Activated naive CD4-positive, alpha-beta T cell treated with anti-CD3 and anti-CD28 coated beads, Interleukin-2, amount 10 ng/mL, durations not matched to agents 5 hours and 36 hours (primary cell): Measurements from ENCODE around the gene POLG2. TPM values are rescaled to one million over a fixed set of nuclear protein-coding genes. Genes with fewer than 3 reads are reported as not detected.

Experiments used
- microRNA-seq: library from miRNA; unstranded; fragments of <30 nt; microRNA quantifications from one replicate; pipeline ENCODE4 v1.2.0, GENCODE V29; 2022; ENCODE audit warnings: borderline microRNAs expressed, borderline replicate concordance
- total RNA-seq, 2 experiments: library from RNA; stranded (reverse); gene quantifications; one replicate each; pipeline ENCODE4 v1.2.3, GENCODE V29; 2021

POLG2 gene
- 10 to 100 TPM; 31.0 to 32.3 TPM for total RNA-seq

DNA sequence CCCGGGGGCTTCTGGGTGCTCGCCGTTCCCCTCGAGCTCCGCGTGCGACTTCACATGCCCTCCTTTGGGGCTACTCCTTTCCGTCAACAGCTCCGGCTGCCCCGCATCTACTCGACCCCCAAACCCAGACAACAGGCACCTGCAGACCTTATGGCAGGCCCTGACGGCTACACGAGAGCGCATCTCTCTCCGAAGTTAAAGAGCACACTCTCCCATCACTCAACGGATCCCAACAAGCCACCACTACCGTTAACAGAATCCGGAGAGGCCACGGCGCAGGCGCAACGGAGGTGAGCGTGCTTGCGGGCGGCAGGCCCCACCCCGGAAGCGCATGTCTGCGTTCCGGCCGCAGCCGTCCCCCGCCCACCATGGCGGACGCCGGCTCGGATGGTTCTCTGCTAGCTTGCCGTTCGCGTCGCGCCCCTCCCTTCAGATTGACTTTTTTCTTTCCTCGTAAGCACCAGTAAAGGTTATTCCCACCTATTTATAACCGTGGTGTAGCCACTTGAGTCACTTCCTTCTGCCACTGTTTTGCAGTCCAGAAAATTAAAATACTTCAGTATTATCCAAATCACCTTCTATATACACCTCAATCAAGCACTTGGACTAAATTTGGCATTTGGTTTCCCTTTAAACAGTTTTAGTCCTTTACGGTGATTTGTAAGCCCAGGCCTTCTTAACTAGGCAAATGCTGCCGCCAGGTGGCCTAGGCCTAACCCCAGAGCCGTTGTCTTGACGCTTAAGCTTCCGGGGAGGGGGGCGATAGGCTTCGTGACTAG lies at the start of gene POLG2:
Gene POLG2 (minus strand): TSS at position 269 of the 779 bp plus-strand sequence. CDS start 86 bp downstream, at position 183.

DNA sequence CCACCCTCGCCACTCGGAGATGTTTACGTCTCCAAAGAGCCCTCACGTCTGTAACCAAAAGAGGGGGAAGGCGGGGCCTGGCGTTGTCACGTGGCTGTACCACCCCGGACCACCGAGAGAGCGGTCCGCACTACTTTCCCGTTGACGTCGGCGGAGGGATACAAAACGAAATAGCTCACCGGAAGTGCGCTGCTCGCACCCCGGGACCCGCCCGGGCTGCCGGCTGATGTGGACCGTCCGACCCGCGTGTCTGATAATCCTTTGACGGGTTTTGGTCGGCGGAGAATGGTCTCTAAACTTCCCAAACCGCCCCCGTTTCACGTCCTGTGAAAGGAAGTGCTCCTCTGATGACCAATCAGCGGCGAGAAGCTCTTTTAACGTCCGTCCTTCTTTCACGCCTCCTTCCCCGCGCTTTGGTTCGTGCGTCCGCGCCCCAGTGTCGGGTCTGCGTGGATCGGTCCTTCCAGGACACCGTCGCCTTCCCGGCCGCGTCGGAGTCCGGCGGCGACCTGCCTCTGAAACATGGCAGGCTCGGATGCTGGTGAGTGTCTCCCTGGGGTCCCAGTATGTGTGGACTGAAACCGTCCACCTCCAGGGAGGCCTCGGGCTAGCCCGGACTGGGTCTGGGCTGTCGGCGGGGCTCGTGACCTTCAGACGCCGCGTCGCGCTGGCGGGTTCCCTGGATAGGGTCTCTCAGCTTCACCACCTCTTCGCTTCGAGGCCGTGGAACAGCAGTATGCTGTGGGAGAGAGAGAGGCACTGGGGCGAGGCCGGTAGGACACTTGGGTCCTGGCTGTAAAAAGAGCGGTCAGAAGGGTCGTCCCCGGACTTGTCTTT lies 9.9 kb upstream of the POLG2 start, which contains the start of gene CEP95:
Gene CEP95 (plus strand): TSS at position 402 of the 837 bp plus-strand sequence. CDS start 121 bp downstream, at position 523.

DNA sequence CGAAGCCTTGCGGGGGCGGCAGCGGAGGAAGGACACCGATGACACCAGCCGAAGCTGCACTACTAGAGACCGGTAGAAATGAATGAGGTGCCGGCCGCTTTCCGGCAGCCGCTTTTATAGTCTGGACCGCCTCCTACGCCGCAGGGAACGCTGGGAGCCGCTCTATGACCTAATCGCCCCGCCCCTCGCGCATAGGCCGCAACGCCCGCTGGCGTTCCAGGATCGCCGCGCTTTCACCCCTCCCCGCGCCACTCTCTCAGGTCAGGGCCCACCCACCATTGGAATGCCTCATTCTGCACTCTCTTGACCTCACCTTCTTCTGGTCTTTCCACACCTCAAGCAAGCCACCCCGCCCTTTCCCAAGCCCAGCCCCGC lies 9.3 kb upstream of the POLG2 start, which contains the start of gene DDX5:
Gene DDX5 (minus strand): TSS at position 89 of the 375 bp plus-strand sequence. CDS start 170 bp downstream, outside the sequence.

DNA sequence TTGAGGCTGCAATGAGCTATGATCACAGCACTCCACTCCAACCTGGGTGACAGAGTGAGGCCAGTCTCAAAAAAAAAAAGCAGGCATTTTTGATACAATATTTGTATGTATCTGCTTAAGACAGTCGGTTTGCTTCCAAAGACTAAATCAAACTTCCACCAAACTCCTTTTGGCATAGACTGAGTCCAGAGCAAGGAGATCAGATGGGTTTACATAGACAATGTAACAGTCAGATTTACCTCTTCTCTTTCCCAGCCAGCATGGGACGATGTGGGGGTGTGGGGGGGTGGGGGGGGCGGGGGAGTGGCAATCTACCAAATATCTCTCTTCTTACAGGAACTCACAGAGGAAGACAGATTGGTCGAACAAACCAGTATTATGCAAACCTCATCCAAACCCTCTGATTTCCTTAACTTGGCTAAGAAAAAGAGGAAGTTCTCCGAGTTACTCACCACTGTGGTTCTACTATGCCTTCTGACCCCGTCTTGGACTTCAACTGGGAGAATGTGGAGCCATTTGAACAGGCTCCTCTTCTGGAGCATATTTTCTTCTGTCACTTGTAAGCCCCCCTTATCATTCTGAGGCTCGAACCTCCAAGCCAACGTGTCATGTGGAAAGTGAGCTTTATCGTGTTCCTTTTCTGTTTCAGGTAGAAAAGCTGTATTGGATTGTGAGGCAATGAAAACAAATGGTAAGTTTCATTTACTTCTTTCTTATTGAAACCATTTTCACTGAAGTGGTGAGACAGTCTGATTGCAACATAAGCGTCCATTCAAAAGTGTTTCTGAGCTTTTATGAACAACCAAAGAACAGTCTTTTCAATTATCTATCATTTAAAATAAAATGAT lies 48.0 kb downstream of the POLG2 start, which contains the start of gene MILR1:
Gene MILR1 (plus strand): TSS at position 451 of the 848 bp plus-strand sequence. CDS start 54 bp downstream, at position 505.

Small RNA genes lying within 50 kb of the gene (microRNA-seq; reads per million reads assigned to microRNA genes)
- gene MIR3064, result 6.3 reads per million, percentile 34 among the genes with 10 or more reads in this experiment
- not detected for gene MIR5047

Other genes starting within 250 kb of the POLG2 start
- 10 to 100 TPM; 12.0 to 12.6 TPM for gene TEX2, start 233.8 kb downstream of the POLG2 start, total RNA-seq
- 10 to 100 TPM; 31.5 to 36.4 TPM for gene PECAM1, start 106.2 kb downstream of the POLG2 start, total RNA-seq
- not detected for gene MILR1, start 47.9 kb downstream of the POLG2 start, total RNA-seq
- gene DDX5, start 9.2 kb upstream of the POLG2 start, total RNA-seq, result 100 to 1,000 TPM; 794 to 797 TPM
- 10 to 100 TPM; 49.3 to 53.1 TPM for gene CEP95, start 9.9 kb upstream of the POLG2 start, total RNA-seq
- gene SMURF2, start 165.3 kb upstream of the POLG2 start, total RNA-seq, result 10 to 100 TPM; 12.3 TPM